Heart left ventricle (tissue), 16 donors: ENCODE results near the gene EBF4. TPM values are rescaled to one million over a fixed set of nuclear protein-coding genes. Genes with fewer than 3 reads are reported as not detected.
"Not testable (repeated sequence)": the region's sequence is repeated elsewhere in the genome, so short reads cannot be mapped to it uniquely, and the experiment has no call there.

ENCODE experiments used
- ATAC-seq, 4 donors: fragments of 200-7000 bp; cut with Tn5 transposase; one replicate each; pipeline ENCODE4 v1.9.1; 2020 to 2022; ENCODE audit warnings: moderate library complexity in 4 of 4, mild to moderate bottlenecking in 3 of 4, moderate number of reproducible peaks in 1 of 4
- DNase-seq, 5 donors: peaks; one replicate each; pipeline ENCODE4 v3.0.0-alpha.2; 2020
- H3K27ac ChIP-seq, 12 donors: fragments of 200-600 bp; sonication (generic) in 4 of 12; one replicate each; pipeline versions ENCODE4 v1.5.0 to v1.8.0; 2016 to 2022; ENCODE audit warnings: mild to moderate bottlenecking in 2 of 12
- H3K27me3 ChIP-seq, 9 donors: fragments of 200-600 bp; sonication (generic) in 2 of 9; one replicate each; pipeline versions ENCODE4 v1.5.1 to v1.8.0; 2016 to 2022; ENCODE audit warnings: mild to moderate bottlenecking in 3 of 9
- H3K36me3 ChIP-seq, 9 donors: fragments of 200-600 bp; sonication (generic) in 2 of 9; one replicate each; pipeline versions ENCODE4 v1.5.0 to v1.8.0; 2018 to 2022; ENCODE audit warnings: mild to moderate bottlenecking in 2 of 9
- H3K4me1 ChIP-seq, 12 donors: fragments of 200-600 bp; sonication (generic) in 4 of 12; one replicate each; pipeline versions ENCODE4 v1.5.0 to v1.8.0; 2016 to 2022; ENCODE audit warnings: mild to moderate bottlenecking in 3 of 12
- H3K4me3 ChIP-seq, 12 donors: fragments of 200-600 bp; sonication (generic) in 4 of 12; one replicate each; pipeline versions ENCODE4 v1.5.0 to v1.8.0; 2017 to 2022; ENCODE audit warnings: mild to moderate bottlenecking in 9 of 12, moderate library complexity in 4 of 12
- H3K9me3 ChIP-seq, 12 donors: fragments of 200-600 bp; sonication (generic) in 4 of 12; one replicate each; pipeline versions ENCODE4 v1.5.0 to v1.8.0; 2016 to 2022; ENCODE audit warnings: mild to moderate bottlenecking in 1 of 12
- POLR2A ChIP-seq, 2 donors: fragments of 450-650 bp; IDR thresholded peaks; one replicate each; pipeline ENCODE4 v1.6.1; 2017; ENCODE audit warnings: antibody characterized with exemption in 2 of 2, mild to moderate bottlenecking in 2 of 2, moderate library complexity in 2 of 2
- WGBS, 4 donors: extraction: QIAGEN DNeasy Blood & Tissue Kit in 2 of 4; methylation state at CpG; one replicate each; pipeline versions ENCODE4 v1.1.5 to v1.1.7; 2013 to 2018; 5-methylcytosine and 5-hydroxymethylcytosine counted together
- intact Hi-C, 10 donors: fragments of 100-400 bp; cut with DNase I; formaldehyde crosslinking; loops; one replicate each; pipeline versions ENCODE4 v1.11.1 to v1.14.2; 2022
- polyA plus RNA-seq, 2 donors: library from polyadenylated mRNA; stranded (reverse); fragments of 200-250 nt; gene quantifications; one replicate each; pipeline ENCODE4 v1.2.3, GENCODE V29; 2013
- total RNA-seq, 9 donors: library from RNA; depleted of rRNA in 2 of 9; stranded (reverse); fragments of >200 nt in 2 of 9; fragmentation: NEBNext Ultra II Directional in 3 of 9; extraction: Animal tissue kit (Norgen Biotek cat#: 25700) in 3 of 9; gene quantifications; one replicate each; pipeline versions ENCODE4 v1.1.0 to v1.2.4, GENCODE V29; 2016 to 2023
- TF ChIP-seq, protein P1 (sequence below), 12 donors: fragments of 200-600 bp; sonication (generic) in 4 of 12; IDR thresholded peaks; one replicate each; pipeline versions ENCODE4 v1.5.0 to v1.8.0; 2018 to 2022; ENCODE audit warnings: antibody characterized with exemption in 12 of 12, mild to moderate bottlenecking in 5 of 12
- donor health status: ischemic (EF 13 %, LVEDD 7.1; RV severe dilation, severe dysfunction).
- donor health status: healthy with polysubstance abuse.
- donor health status: DM: no; HTN: yes; CAD: no.
- donor health status: DM: no; HTN: no; CAD: no.
- donor health status: ischemic (EF 25% LVEDD 6.9; RV normal size, moderate dysfunction).
- donor health status: ischemic (EF 25% LVEDD 5.7; RV mildly dilated, moderate dysfunction).
- donor health status: healthy.
- donor health status: DM: yes; HTN: yes; CAD: no.
- donor health status: ischemic (EF 35%, LVEDD 5.7; RV mildly dilated, moderate dysfunction).
- donor health status: nonischemic (EF 11% LVEDD 7.7; RV severe dilation, severe dysfunction).
- donor health status: DM: yes; HTN: yes; CAD: no.
- donor health status: PGD.
- donor health status: ischemic (EF 29% LVEDD 5.4; RV normal size, mild dysfunction).
- donor health status: nonischemic (EF 23%, LVEDD 6.1; RV moderate dilation, normal function).

EBF4 gene
- total and polyA plus RNA-seq, 11 donors = 2.5 to 6.4 (median 3.8) TPM

GRCh38 chr20:2768632-2769015 is 76.0 kb downstream of the EBF4 start:
- TF ChIP-seq, protein P1, sequence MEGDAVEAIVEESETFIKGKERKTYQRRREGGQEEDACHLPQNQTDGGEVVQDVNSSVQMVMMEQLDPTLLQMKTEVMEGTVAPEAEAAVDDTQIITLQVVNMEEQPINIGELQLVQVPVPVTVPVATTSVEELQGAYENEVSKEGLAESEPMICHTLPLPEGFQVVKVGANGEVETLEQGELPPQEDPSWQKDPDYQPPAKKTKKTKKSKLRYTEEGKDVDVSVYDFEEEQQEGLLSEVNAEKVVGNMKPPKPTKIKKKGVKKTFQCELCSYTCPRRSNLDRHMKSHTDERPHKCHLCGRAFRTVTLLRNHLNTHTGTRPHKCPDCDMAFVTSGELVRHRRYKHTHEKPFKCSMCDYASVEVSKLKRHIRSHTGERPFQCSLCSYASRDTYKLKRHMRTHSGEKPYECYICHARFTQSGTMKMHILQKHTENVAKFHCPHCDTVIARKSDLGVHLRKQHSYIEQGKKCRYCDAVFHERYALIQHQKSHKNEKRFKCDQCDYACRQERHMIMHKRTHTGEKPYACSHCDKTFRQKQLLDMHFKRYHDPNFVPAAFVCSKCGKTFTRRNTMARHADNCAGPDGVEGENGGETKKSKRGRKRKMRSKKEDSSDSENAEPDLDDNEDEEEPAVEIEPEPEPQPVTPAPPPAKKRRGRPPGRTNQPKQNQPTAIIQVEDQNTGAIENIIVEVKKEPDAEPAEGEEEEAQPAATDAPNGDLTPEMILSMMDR (IDR thresholded peaks at IDR 0.05) = no peak
- TF ChIP-seq POLR2A (IDR thresholded peaks at IDR 0.05) = no peak
- Histone ChIP-seq H3K4me1 (peaks cover 0 to 9% (median 2%) of the 10 kb centered on the region in 12 donors), H3K9me3 (no peaks in the 10 kb centered on the region), H3K4me3 (no peak overlapping the region), H3K27ac (no peak overlapping the region), H3K27me3 (peaks cover 0 to 42% (median 11%) of the 10 kb centered on the region in 9 donors), H3K36me3 (no peaks in the 10 kb centered on the region)
- DNase-seq = no peak
- 50 to 75% (median 63%) methylated on average over 5 of the region's 5 CpGs for WGBS, 4 donors
- ATAC-seq = no peak
- intact Hi-C loops = no loop called here

DNA sequence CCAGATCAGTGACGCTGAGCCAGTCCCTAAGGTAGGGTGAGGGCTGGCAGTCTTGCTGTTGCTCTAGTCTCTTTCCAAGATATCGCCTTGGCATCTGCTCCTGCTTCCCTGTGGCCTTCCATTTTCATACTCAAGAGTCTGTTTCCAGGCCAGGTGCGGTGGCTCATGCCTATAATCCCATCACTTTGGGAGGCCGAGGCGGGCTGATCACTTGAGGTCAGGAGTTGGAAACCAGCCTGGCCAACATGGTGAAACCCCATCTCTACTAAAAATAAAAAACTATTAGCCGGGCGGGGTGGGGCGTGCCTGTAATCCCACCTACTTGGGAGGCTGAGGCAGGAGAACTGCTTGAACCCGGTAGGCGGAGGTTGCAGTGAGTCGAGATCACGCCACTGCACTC is 77.5 kb downstream of the EBF4 start:
- H3K27ac ChIP-seq, H3K4me1 ChIP-seq, ATAC-seq, H3K36me3 ChIP-seq, H3K9me3 ChIP-seq, intact Hi-C loops, H3K4me3 ChIP-seq, DNase-seq: not testable (repeated sequence)
- 95 to 96% (median 95%) methylated on average over 12 of the region's 12 CpGs for WGBS, 4 donors
- peaks cover 0 to 28% (median 5%) of the 10 kb centered on the region in 9 donors for H3K27me3 ChIP-seq

GRCh38 chr20:2771631-2772080 is 79.1 kb downstream of the EBF4 start:
- TF ChIP-seq POLR2A (IDR thresholded peaks at IDR 0.05) = no peak
- TF ChIP-seq, protein P1 (IDR thresholded peaks at IDR 0.05) = no peak
- Histone ChIP-seq H3K4me1 (peaks cover 0 to 9% (median 2%) of the 10 kb centered on the region in 12 donors), H3K9me3 (peaks cover 0 to 12% (median 2%) of the 10 kb centered on the region in 12 donors), H3K27me3 (peaks cover 0 to 28% (median 0%) of the 10 kb centered on the region in 9 donors), H3K27ac (no peak overlapping the region), H3K36me3 (no peaks in the 10 kb centered on the region), H3K4me3 (no peak overlapping the region)
- DNase-seq (no peak), ATAC-seq (peak in 2 of 4 donors; percentile 27 to 36)
- intact Hi-C loops = no loop called here
- WGBS, 4 donors = 29 to 40% (median 34%) methylated on average over 12 of the region's 12 CpGs

DNA sequence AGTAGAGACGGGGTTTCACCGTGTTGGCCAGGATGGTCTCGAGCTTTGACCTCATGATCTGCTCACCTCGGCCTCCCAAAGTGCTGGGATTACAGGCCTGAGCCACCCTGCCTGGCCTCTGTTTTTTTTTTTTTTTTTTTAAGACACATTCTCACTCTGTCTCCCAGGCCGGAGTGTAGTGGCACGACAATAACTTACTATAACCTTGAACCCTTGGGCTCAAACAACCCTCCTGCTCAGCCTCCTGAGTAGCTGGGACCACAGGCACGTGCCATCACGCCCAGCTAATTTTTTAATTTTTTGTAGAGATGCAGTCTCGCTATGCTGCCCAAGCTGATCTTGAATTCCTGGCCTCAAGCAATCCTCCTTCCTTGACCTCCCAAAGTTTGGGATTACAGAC is 81.2 kb downstream of the EBF4 start:
- Histone ChIP-seq H3K4me3 (no peak overlapping the region), H3K4me1 (no peaks in the 10 kb centered on the region), H3K9me3 (peaks cover 0 to 12% (median 2%) of the 10 kb centered on the region in 12 donors), H3K27ac (no peak overlapping the region), H3K27me3 (peaks cover 0 to 18% (median 0%) of the 10 kb centered on the region in 9 donors), H3K36me3 (no peaks in the 10 kb centered on the region)
- ATAC-seq = no peak
- intact Hi-C loops = no loop called here
- WGBS, 4 donors = 79 to 93% (median 90%) methylated on average over 9 of the region's 9 CpGs
- TF ChIP-seq, protein P1 (IDR thresholded peaks at IDR 0.05) = no peak
- no peak for TF ChIP-seq POLR2A (IDR thresholded peaks at IDR 0.05)
- DNase-seq = no peak

- Histone ChIP-seq H3K27ac (no peak overlapping the region), H3K27me3 (peaks cover 0 to 16% (median 0%) of the 10 kb centered on the region in 9 donors), H3K9me3 (peaks cover 0 to 12% (median 2%) of the 10 kb centered on the region in 12 donors), H3K4me3 (no peak overlapping the region), H3K36me3 (no peaks in the 10 kb centered on the region), H3K4me1 (no peaks in the 10 kb centered on the region)
- intact Hi-C loops = no loop called here
- 81 to 89% (median 86%) methylated on average over 3 of the region's 3 CpGs for WGBS, 4 donors
- no peak for DNase-seq
- ATAC-seq = no peak
- no peak for TF ChIP-seq POLR2A (IDR thresholded peaks at IDR 0.05)
- TF ChIP-seq, protein P1 (IDR thresholded peaks at IDR 0.05) = no peak
Observed at GRCh38 chr20:2775139-2775538, 82.6 kb downstream of the EBF4 start.
